ENCODE measurements around the gene TMEM132C. TPM values are rescaled to one million over a fixed set of nuclear protein-coding genes. Genes with fewer than 3 reads are reported as not detected.

Gene TMEM132C
- polyA plus RNA-seq, 6 donors from 2014 or later, result not detected

- no peaks in the 10 kb centered on the region for H3K36me3 Mint-ChIP-seq
- DNase-seq, result no peak
Observed at GRCh38 chr12:128675576-128675975, 408.6 kb downstream of the TMEM132C start.

GRCh38 chr12:128680555-128680954 lies 413.6 kb downstream of the TMEM132C start:
- no peaks in the 10 kb centered on the region for H3K36me3 Mint-ChIP-seq
- ATAC-seq (ENCODE audit: low read depth in 2 of 2) (no peak), DNase-seq (no peak)
- no peak overlapping the region for H3K27ac Mint-ChIP-seq
- H3K4me3 Mint-ChIP-seq, result no peak overlapping the region
- peaks cover 0 to 13% (median 6%) of the 10 kb centered on the region in 3 donors for H3K27me3 Mint-ChIP-seq
- H3K9me3 Mint-ChIP-seq, result peaks cover 0 to 4% (median 3%) of the 10 kb centered on the region in 7 donors
- H3K4me1 Mint-ChIP-seq, result no peaks in the 10 kb centered on the region

More at GRCh38 chr12:128675576-128675975, 408.6 kb downstream of the TMEM132C start:
- peaks cover 0 to 10% (median 8%) of the 10 kb centered on the region in 3 donors for H3K27me3 Mint-ChIP-seq
- H3K9me3 Mint-ChIP-seq, result peaks cover 0 to 3% (median 0%) of the 10 kb centered on the region in 7 donors
- H3K27ac Mint-ChIP-seq, result no peak overlapping the region
- no peak overlapping the region for H3K4me3 Mint-ChIP-seq
- H3K4me1 Mint-ChIP-seq, result no peaks in the 10 kb centered on the region
- ATAC-seq (ENCODE audit: low read depth in 2 of 2), result no peak

GRCh38 chr12:128682548-128683275 lies 415.7 kb downstream of the TMEM132C start:
- Mint-ChIP-seq H3K36me3 (no peaks in the 10 kb centered on the region), H3K4me3 (no peak overlapping the region), H3K27me3 (peaks cover 0 to 16% (median 6%) of the 10 kb centered on the region in 3 donors), H3K4me1 (no peaks in the 10 kb centered on the region), H3K27ac (no peak overlapping the region), H3K9me3 (peaks cover 0 to 5% (median 3%) of the 10 kb centered on the region in 7 donors)
- ATAC-seq (ENCODE audit: low read depth in 2 of 2) (no peak), DNase-seq (no peak)

GRCh38 chr12:128684352-128684751 lies 417.4 kb downstream of the TMEM132C start:
- no peak for ATAC-seq (ENCODE audit: low read depth in 2 of 2)
- H3K4me3 Mint-ChIP-seq, result no peak overlapping the region
- H3K36me3 Mint-ChIP-seq, result no peaks in the 10 kb centered on the region
- DNase-seq, result no peak
- H3K4me1 Mint-ChIP-seq, result no peaks in the 10 kb centered on the region
- peaks cover 0 to 16% (median 6%) of the 10 kb centered on the region in 3 donors for H3K27me3 Mint-ChIP-seq
- H3K27ac Mint-ChIP-seq, result no peak overlapping the region
- H3K9me3 Mint-ChIP-seq, result peaks cover 0 to 5% (median 3%) of the 10 kb centered on the region in 7 donors

GRCh38 chr12:128685903-128686475 lies 419.0 kb downstream of the TMEM132C start:
- no peaks in the 10 kb centered on the region for H3K4me1 Mint-ChIP-seq
- no peaks in the 10 kb centered on the region for H3K36me3 Mint-ChIP-seq
- H3K4me3 Mint-ChIP-seq, result no peak overlapping the region
- no peak for DNase-seq
- H3K9me3 Mint-ChIP-seq, result peaks cover 0 to 5% (median 3%) of the 10 kb centered on the region in 7 donors
- ATAC-seq (ENCODE audit: low read depth in 2 of 2), result no peak
- peaks cover 0 to 16% (median 6%) of the 10 kb centered on the region in 3 donors for H3K27me3 Mint-ChIP-seq
- H3K27ac Mint-ChIP-seq, result peak overlapping the region in 1 of 6 donors; percentile 45

- Mint-ChIP-seq H3K4me3 (no peak overlapping the region), H3K27me3 (peaks cover 0 to 12% (median 6%) of the 10 kb centered on the region in 3 donors), H3K36me3 (no peaks in the 10 kb centered on the region), H3K4me1 (no peaks in the 10 kb centered on the region), H3K9me3 (peaks cover 0 to 5% (median 2%) of the 10 kb centered on the region in 7 donors), H3K27ac (no peak overlapping the region)
- DNase-seq (no peak), ATAC-seq (ENCODE audit: low read depth in 2 of 2) (no peak)
Observed at GRCh38 chr12:128687851-128688250, 420.9 kb downstream of the TMEM132C start.

GRCh38 chr12:128690641-128691040 lies 423.7 kb downstream of the TMEM132C start:
- H3K4me3 Mint-ChIP-seq, result no peak overlapping the region
- H3K27me3 Mint-ChIP-seq, result peaks cover 0 to 6% (median 0%) of the 10 kb centered on the region in 3 donors
- no peak overlapping the region for H3K27ac Mint-ChIP-seq
- H3K9me3 Mint-ChIP-seq, result peaks cover 0 to 4% (median 1%) of the 10 kb centered on the region in 7 donors
- DNase-seq, result no peak
- ATAC-seq (ENCODE audit: low read depth in 2 of 2), result no peak
- H3K4me1 Mint-ChIP-seq, result no peaks in the 10 kb centered on the region
- H3K36me3 Mint-ChIP-seq, result no peaks in the 10 kb centered on the region

GRCh38 chr12:128693115-128693514 lies 426.1 kb downstream of the TMEM132C start:
- no peak for DNase-seq

GRCh38 chr12:128693771-128694170 lies 426.8 kb downstream of the TMEM132C start:
- Mint-ChIP-seq H3K27ac (peak overlapping the region in 1 of 6 donors; percentile 55), H3K4me1 (no peaks in the 10 kb centered on the region), H3K36me3 (peaks cover 0 to 8% of the 10 kb centered on the region in 2 donors), H3K4me3 (no peak overlapping the region), H3K9me3 (peaks cover 0 to 14% (median 7%) of the 10 kb centered on the region in 7 donors), H3K27me3 (peaks cover 0 to 7% (median 0%) of the 10 kb centered on the region in 3 donors)
- DNase-seq (no peak), ATAC-seq (ENCODE audit: low read depth in 2 of 2) (no peak)

More at GRCh38 chr12:128693115-128693514, 426.1 kb downstream of the TMEM132C start:
- Mint-ChIP-seq H3K27ac (no peak overlapping the region), H3K4me1 (no peaks in the 10 kb centered on the region), H3K27me3 (peaks cover 0 to 7% (median 0%) of the 10 kb centered on the region in 3 donors), H3K4me3 (no peak overlapping the region), H3K9me3 (peaks cover 0 to 13% (median 7%) of the 10 kb centered on the region in 7 donors), H3K36me3 (peaks cover 0 to 8% of the 10 kb centered on the region in 2 donors)
- no peak for ATAC-seq (ENCODE audit: low read depth in 2 of 2)

- peaks cover 0 to 8% of the 10 kb centered on the region in 2 donors for H3K36me3 Mint-ChIP-seq
- H3K4me1 Mint-ChIP-seq, result no peaks in the 10 kb centered on the region
- ATAC-seq (ENCODE audit: low read depth in 2 of 2) (no peak), DNase-seq (no peak)
- H3K9me3 Mint-ChIP-seq, result peaks cover 0 to 14% (median 7%) of the 10 kb centered on the region in 7 donors
- H3K27me3 Mint-ChIP-seq, result peaks cover 0 to 7% (median 2%) of the 10 kb centered on the region in 3 donors
- H3K27ac Mint-ChIP-seq, result no peak overlapping the region
- H3K4me3 Mint-ChIP-seq, result no peak overlapping the region
Observed at GRCh38 chr12:128694445-128694844, 427.5 kb downstream of the TMEM132C start.

GRCh38 chr12:128695697-128696096 lies 428.7 kb downstream of the TMEM132C start:
- Mint-ChIP-seq H3K4me3 (no peak overlapping the region), H3K27ac (no peak overlapping the region), H3K27me3 (peaks cover 0 to 7% (median 5%) of the 10 kb centered on the region in 3 donors), H3K4me1 (no peaks in the 10 kb centered on the region), H3K9me3 (peaks cover 0 to 14% (median 7%) of the 10 kb centered on the region in 7 donors), H3K36me3 (peaks cover 0 to 8% of the 10 kb centered on the region in 2 donors)
- DNase-seq (no peak), ATAC-seq (ENCODE audit: low read depth in 2 of 2) (no peak)

GRCh38 chr12:128698301-128698972 lies 431.5 kb downstream of the TMEM132C start:
- DNase-seq (no peak), ATAC-seq (ENCODE audit: low read depth in 2 of 2) (no peak)
- Mint-ChIP-seq H3K27me3 (peaks cover 0 to 15% (median 11%) of the 10 kb centered on the region in 3 donors), H3K4me3 (no peak overlapping the region), H3K4me1 (no peaks in the 10 kb centered on the region), H3K9me3 (peaks cover 0 to 14% (median 7%) of the 10 kb centered on the region in 7 donors), H3K36me3 (peaks cover 0 to 8% of the 10 kb centered on the region in 2 donors), H3K27ac (no peak overlapping the region)

GRCh38 chr12:128699106-128699505 lies 432.1 kb downstream of the TMEM132C start:
- Mint-ChIP-seq H3K4me3 (no peak overlapping the region), H3K9me3 (peaks cover 0 to 14% (median 7%) of the 10 kb centered on the region in 7 donors), H3K27ac (peak overlapping the region in 1 of 6 donors; percentile 35), H3K4me1 (no peaks in the 10 kb centered on the region), H3K36me3 (peaks cover 0 to 8% of the 10 kb centered on the region in 2 donors), H3K27me3 (peaks cover 0 to 15% (median 11%) of the 10 kb centered on the region in 3 donors)
- ATAC-seq (ENCODE audit: low read depth in 2 of 2) (no peak), DNase-seq (no peak)

All from naive B cell (primary cell).